Left ventricle myocardium inferior (tissue), 1 donor: ENCODE measurements around the gene TRAF1. TPM values are rescaled to one million over a fixed set of nuclear protein-coding genes. Genes with fewer than 3 reads are reported as not detected.

Experiments used
- DNase-seq: peaks from one replicate; pipeline ENCODE4 v3.0.0-alpha.2; 2020
- H3K27ac ChIP-seq: fragments of 200-600 bp; replicated peaks from 2 replicates; pipeline ENCODE4 v1.8.0; 2021
- H3K27me3 ChIP-seq: fragments of 200-600 bp; 2 replicates; pipeline ENCODE4 v1.8.0; 2021; ENCODE audit warnings: low read depth
- H3K36me3 ChIP-seq: fragments of 200-600 bp; 2 replicates; pipeline ENCODE4 v1.8.0; 2021
- H3K4me1 ChIP-seq: fragments of 200-600 bp; 2 replicates; pipeline ENCODE4 v1.8.0; 2021
- H3K4me3 ChIP-seq: fragments of 200-600 bp; 2 replicates; pipeline ENCODE4 v1.8.0; 2021; ENCODE audit warnings: mild to moderate bottlenecking, moderate library complexity
- H3K9me3 ChIP-seq: fragments of 200-600 bp; replicated peaks from 2 replicates; pipeline ENCODE4 v1.8.0; 2021
- CTCF ChIP-seq: fragments of 200-600 bp; IDR thresholded peaks from 2 replicates; pipeline ENCODE4 v1.8.0; 2021; ENCODE audit warnings: antibody characterized with exemption, mild to moderate bottlenecking, borderline replicate concordance
- intact Hi-C: fragments of 100-400 bp; cut with micrococcal nuclease; formaldehyde crosslinking; loops from one replicate; pipeline ENCODE4 v1.11.0; 2022
- total RNA-seq: library from RNA; stranded (reverse); fragmentation: NEBNext Ultra II Directional; extraction: Animal tissue kit (Norgen Biotek cat#: 25700); gene quantifications from one replicate; pipeline ENCODE4 v1.2.1, GENCODE V29; 2021
- donor health status: DM: no; HTN: yes; CAD: no; lungs with severe emphysema.

TRAF1 gene
- total RNA-seq, 1 donor from 2014 or later: 2.6 TPM

GRCh38 chr9:120864719-120865118 is 61.9 kb downstream of the TRAF1 start:
- Histone ChIP-seq H3K9me3 (no peaks in the 10 kb centered on the region), H3K36me3 (peaks cover 28% of the 10 kb centered on the region), H3K27ac (no peak overlapping the region), H3K27me3 (no peaks in the 10 kb centered on the region), H3K4me3 (no peak overlapping the region), H3K4me1 (peaks cover 9% of the 10 kb centered on the region)
- TF ChIP-seq CTCF: no peak
- DNase-seq: no peak
- intact Hi-C loops: no loop called here

GRCh38 chr9:120863833-120864232 is 62.8 kb downstream of the TRAF1 start:
- Histone ChIP-seq H3K27me3 (no peaks in the 10 kb centered on the region), H3K27ac (no peak overlapping the region), H3K4me3 (no peak overlapping the region), H3K4me1 (peaks cover 5% of the 10 kb centered on the region), H3K9me3 (no peaks in the 10 kb centered on the region), H3K36me3 (peaks cover 33% of the 10 kb centered on the region)
- no peak for DNase-seq
- no peak for TF ChIP-seq CTCF
- intact Hi-C loops: no loop called here

GRCh38 chr9:120862452-120862851 is 64.1 kb downstream of the TRAF1 start:
- H3K9me3 ChIP-seq: no peaks in the 10 kb centered on the region
- no peak overlapping the region for H3K4me3 ChIP-seq
- TF ChIP-seq CTCF: no peak
- no peaks in the 10 kb centered on the region for H3K27me3 ChIP-seq
- DNase-seq: no peak
- H3K27ac ChIP-seq: no peak overlapping the region
- peaks cover 4% of the 10 kb centered on the region for H3K4me1 ChIP-seq
- intact Hi-C loops: no loop called here
- peaks cover 39% of the 10 kb centered on the region for H3K36me3 ChIP-seq

GRCh38 chr9:120861935-120862334 is 64.7 kb downstream of the TRAF1 start:
- intact Hi-C loops: no loop called here
- peaks cover 41% of the 10 kb centered on the region for H3K36me3 ChIP-seq
- no peak for TF ChIP-seq CTCF
- DNase-seq: no peak
- no peaks in the 10 kb centered on the region for H3K9me3 ChIP-seq
- H3K27ac ChIP-seq: no peak overlapping the region
- peaks cover 7% of the 10 kb centered on the region for H3K4me1 ChIP-seq
- H3K4me3 ChIP-seq: no peak overlapping the region
- H3K27me3 ChIP-seq: no peaks in the 10 kb centered on the region

GRCh38 chr9:120860083-120860482 is 66.5 kb downstream of the TRAF1 start:
- Histone ChIP-seq H3K27me3 (no peaks in the 10 kb centered on the region), H3K27ac (no peak overlapping the region), H3K4me1 (peaks cover 7% of the 10 kb centered on the region), H3K9me3 (no peaks in the 10 kb centered on the region), H3K4me3 (no peak overlapping the region), H3K36me3 (peaks cover 36% of the 10 kb centered on the region)
- intact Hi-C loops: no loop called here
- DNase-seq: no peak
- TF ChIP-seq CTCF: no peak

- Histone ChIP-seq H3K4me3 (no peak overlapping the region), H3K4me1 (peaks cover 7% of the 10 kb centered on the region), H3K27me3 (no peaks in the 10 kb centered on the region), H3K27ac (no peak overlapping the region), H3K9me3 (no peaks in the 10 kb centered on the region), H3K36me3 (peaks cover 36% of the 10 kb centered on the region)
- no peak for DNase-seq
- intact Hi-C loops: no loop called here
- no peak for TF ChIP-seq CTCF
Measured at GRCh38 chr9:120859361-120859760, 67.2 kb downstream of the TRAF1 start.
